ENCODE data around the gene STK16. TPM values are rescaled to one million over a fixed set of nuclear protein-coding genes. Genes with fewer than 3 reads are reported as not detected.
A peak's percentile ranks its signal among the peaks of the same experiment; 100 is the strongest.

The STK16 gene
- total and polyA plus RNA-seq, 2 of the 13 experiments (the other 11 are each of a cell fraction or from before 2014, with no cell fraction given), result 28.0 to 50.9 TPM

- ChIA-PET POLR2A (interaction anchor here (2.4 kb wide), 1 partner anchor 12 kb away, joined by 6 read pairs; no protein-coding TSS in a partner anchor), CTCF (ENCODE audit: low intra/inter-chr PET ratio, low total read pairs) (no interaction called here)
- intact Hi-C loops (cut with micrococcal nuclease; ENCODE audit: unreplicated experiment) (no loop called here), in situ Hi-C loops (cut with HindIII; ENCODE audit: extremely low pct_ligation_motif_present, low pct_unique_long_range_greater_than_20kb) (no loop called here)
- no peaks in the 10 kb centered on the region for H3K27me3 ChIP-seq (ENCODE audit: control insufficient read depth in 1 of 2, insufficient read depth in 2 of 2, low read length in 2 of 2)
- H3K4me2 ChIP-seq (ENCODE audit: low read depth, low read length), result no peak overlapping the region
- H3K9me3 ChIP-seq (ENCODE audit: low read length), result no peaks in the 10 kb centered on the region
- no peak overlapping the region for H3K27ac ChIP-seq (ENCODE audit: extremely low read length, insufficient read depth, low read length)
- DNase-seq (ENCODE audit: low spot score), result no peak
- H3K79me2 ChIP-seq (ENCODE audit: insufficient read depth, low read length), result no peaks in the 10 kb centered on the region
- no peak overlapping the region for H2AFZ ChIP-seq (ENCODE audit: low read length)
- no peak for TF ChIP-seq ZNF431 (CRISPR knock-in tag; IDR thresholded peaks at IDR 0.05; ENCODE audit: borderline replicate concordance, low read depth)
- 0 out of 2 replicates have a peak, but pooled peaks have one; percentile 11 for TF ChIP-seq ZNF687 (CRISPR knock-in tag; IDR thresholded peaks at IDR 0.05)
- no peak for TF ChIP-seq FOSL2 (CRISPR knock-in tag; IDR thresholded peaks at IDR 0.05)
- TF ChIP-seq HNRNPL (IDR thresholded peaks at IDR 0.05; ENCODE audit: low read depth, low read length), result no peak
- no peak for TF ChIP-seq ZNF878 (CRISPR knock-in tag; IDR thresholded peaks at IDR 0.05)
- no peak for TF ChIP-seq HHEX (CRISPR knock-in tag; IDR thresholded peaks at IDR 0.05)
- peaks cover 25% of the 10 kb centered on the region for H3K4me1 ChIP-seq (ENCODE audit: insufficient read depth, low read length)
- WGBS (ENCODE audit: low lambda C conversion rate), result 95% methylated on average over 17 of the region's 17 CpGs
- no peak overlapping the region for H3K9ac ChIP-seq (ENCODE audit: insufficient read depth, low read depth, low read length)
- no peak for FAIRE-seq
- BruUV-seq (replicated peaks), result no TSS peak
- peaks cover 4 to 10% of the 10 kb centered on the region in 2 experiments; a peak in 4 of 5 replicates for H3K36me3 ChIP-seq (replicated peaks in 1 of 2; ENCODE audit: control insufficient read depth in 1 of 2, insufficient read depth in 2 of 2, low read length in 2 of 2)
- ATAC-seq, result no peak
- no peak overlapping the region for H3K4me3 ChIP-seq (replicated peaks in 1 of 3; ENCODE audit: insufficient read depth in 1 of 3, low read depth in 2 of 3, low read length in 3 of 3)
- H4K20me1 ChIP-seq (ENCODE audit: insufficient read depth, low read length), result no peaks in the 10 kb centered on the region
Measured at GRCh38 chr2:219282943-219283581, 37.8 kb downstream of the STK16 start.
